ENCODE data around the gene ABI3BP.

GRCh38 chr3:100700708-100701107 lies 292.5 kb downstream of the ABI3BP start:
- TF ChIP-seq POLR2A (IDR thresholded peaks at IDR 0.05) (no peak), CTCF (IDR thresholded peaks at IDR 0.05) (no peak)

Measured in Peyer's patch (tissue), 4 donors.